Activated T-cell treated with anti-CD3 and anti-CD28 coated beads for 24 hours (primary cell): Measurements from ENCODE around the gene LCE2A.

Source experiments
- DNase-seq: peaks from one replicate; pipeline ENCODE4 v3.0.0-alpha.2; 2020; ENCODE audit warnings: low read depth

LCE2A gene

DNA sequence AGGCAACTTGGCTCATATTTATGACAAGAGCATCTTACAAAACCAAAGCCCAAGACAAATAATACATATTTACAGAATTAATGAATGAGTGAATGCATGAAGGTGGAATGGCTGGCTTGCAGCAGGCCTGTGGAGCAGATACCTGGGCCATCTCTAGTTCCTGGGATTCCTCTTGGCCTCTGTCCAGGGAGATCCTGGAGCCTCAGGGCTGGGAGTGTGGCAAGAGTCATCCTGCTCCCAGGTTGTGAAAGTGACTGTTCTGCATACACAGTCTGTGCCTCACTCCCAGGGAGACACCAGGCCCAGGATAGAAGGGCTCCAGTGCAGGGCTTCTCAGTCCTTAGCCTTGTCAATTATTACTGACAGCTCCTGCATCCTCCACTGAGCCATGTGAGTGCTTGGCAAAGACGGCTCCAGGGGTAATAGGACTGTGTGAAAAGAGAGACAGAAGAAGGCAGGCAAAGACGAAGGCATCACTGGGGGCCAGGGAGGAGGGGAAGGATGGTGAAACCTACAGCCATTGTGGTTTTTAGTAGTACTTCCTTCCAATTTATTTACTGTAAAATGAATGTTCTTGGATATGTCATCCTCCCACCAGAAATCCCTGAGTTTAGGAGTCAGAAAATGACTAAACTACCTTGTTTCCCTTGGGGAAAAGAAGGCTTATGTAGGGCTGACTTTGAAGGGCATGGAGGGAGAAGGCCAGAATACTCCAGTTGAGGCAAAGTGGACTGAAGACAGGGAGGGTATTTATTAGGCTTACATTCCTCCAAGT is 45.4 kb downstream of the LCE2A start:
- DNase-seq = no peak

DNA sequence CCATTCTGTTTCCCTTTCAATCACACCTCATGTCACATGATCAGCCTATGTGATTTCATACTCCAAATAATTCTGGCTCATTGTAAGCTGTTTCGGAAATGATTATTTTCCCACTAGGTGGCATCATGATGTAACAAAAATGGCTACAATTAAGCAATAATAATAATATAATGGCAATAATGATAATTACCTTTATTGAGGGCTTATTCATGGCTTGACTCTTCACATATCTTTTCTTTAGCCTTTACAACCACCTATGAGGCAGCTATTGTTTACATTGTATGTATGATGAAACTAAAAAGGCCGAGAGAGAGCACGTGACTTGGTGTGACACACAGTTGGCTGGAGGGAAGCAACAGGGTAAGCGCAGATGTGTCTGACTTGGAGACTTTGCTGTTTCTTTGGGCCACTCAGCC is 47.2 kb downstream of the LCE2A start:
- no peak for DNase-seq

- DNase-seq = no peak
Observed at GRCh38 chr1:152745765-152746444, 47.8 kb downstream of the LCE2A start.

- DNase-seq = no peak
Observed at GRCh38 chr1:152747831-152748230, 49.7 kb downstream of the LCE2A start.
